Liver (tissue), 9 donors: ENCODE data around the gene PUS3. TPM values are rescaled to one million over a fixed set of nuclear protein-coding genes. Genes with fewer than 3 reads are reported as not detected.
A peak's percentile ranks its signal among the peaks of the same experiment; 100 is the strongest.

Experiments used
- DNase-seq: peaks from one replicate; pipeline ENCODE4 v3.0.0-alpha.2; 2017; ENCODE audit warnings: low spot score
- H3K27ac ChIP-seq, 2 donors: one replicate each; pipeline ENCODE4 v1.7.0; 2013; ENCODE audit warnings: inconsistent platforms in 2 of 2, low read length in 2 of 2, control low read depth in 1 of 2, low read depth in 1 of 2, mild to moderate bottlenecking in 1 of 2
- H3K27me3 ChIP-seq, 4 donors: one replicate each; pipeline versions ENCODE4 v1.6.1 to v1.7.0; 2013; ENCODE audit warnings: low read length in 3 of 4, inconsistent platforms in 1 of 4, mild to moderate bottlenecking in 1 of 4, moderate library complexity in 1 of 4; ENCODE audit not compliant: control insufficient read depth in 4 of 4, insufficient read depth in 4 of 4
- H3K36me3 ChIP-seq, 4 donors: one replicate each; pipeline versions ENCODE4 v1.6.1 to v1.7.0; 2013; ENCODE audit warnings: low read length in 3 of 4, mild to moderate bottlenecking in 3 of 4, low read depth in 1 of 4, moderate library complexity in 1 of 4; ENCODE audit not compliant: control insufficient read depth in 4 of 4, insufficient read depth in 3 of 4
- H3K4me1 ChIP-seq, 4 donors: one replicate each; pipeline versions ENCODE4 v1.6.1 to v1.7.0; 2013; ENCODE audit warnings: low read length in 3 of 4, mild to moderate bottlenecking in 3 of 4, moderate library complexity in 1 of 4; ENCODE audit not compliant: control insufficient read depth in 4 of 4, insufficient read depth in 4 of 4
- H3K4me3 ChIP-seq, 3 donors: one replicate each; pipeline versions ENCODE4 v1.6.1 to v1.7.0; 2013; ENCODE audit warnings: low read length in 3 of 3, control low read depth in 1 of 3, low read depth in 1 of 3, mild to moderate bottlenecking in 1 of 3
- H3K9ac ChIP-seq, 2 donors: one replicate each; pipeline ENCODE4 v1.7.0; 2013; ENCODE audit warnings: low read length in 2 of 2, mild to moderate bottlenecking in 2 of 2, moderate library complexity in 2 of 2, control low read depth in 1 of 2, low read depth in 1 of 2
- H3K9me3 ChIP-seq, 4 donors: one replicate each; pipeline versions ENCODE4 v1.6.1 to v1.7.0; 2013; ENCODE audit warnings: low read length in 3 of 4; ENCODE audit not compliant: control insufficient read depth in 4 of 4
- FOXA1 ChIP-seq: IDR thresholded peaks from 2 replicates; pipeline ENCODE4 v1.6.1; 2016; ENCODE audit warnings: antibody characterized with exemption
- FOXA2 ChIP-seq: IDR thresholded peaks from 2 replicates; pipeline ENCODE4 v1.6.1; 2016; ENCODE audit warnings: antibody characterized with exemption
- GABPA ChIP-seq, 2 donors: IDR thresholded peaks in 1 of 2; conservative IDR thresholded peaks in 1 of 2; 2 replicates each; pipeline ENCODE4 v1.6.1; 2016; ENCODE audit warnings: antibody characterized with exemption in 2 of 2, mild to moderate bottlenecking in 1 of 2, moderate library complexity in 1 of 2
- HNF4G ChIP-seq: IDR thresholded peaks from 2 replicates; pipeline ENCODE4 v1.6.1; 2016; ENCODE audit warnings: antibody characterized with exemption
- JUND ChIP-seq, 2 donors: IDR thresholded peaks; 2 replicates each; pipeline ENCODE4 v1.6.1; 2016; ENCODE audit warnings: antibody characterized with exemption in 2 of 2
- NR2F2 ChIP-seq: IDR thresholded peaks from 2 replicates; pipeline ENCODE4 v1.6.1; 2016; ENCODE audit warnings: antibody characterized with exemption
- RAD21 ChIP-seq, 2 donors: IDR thresholded peaks; 2 replicates each; pipeline ENCODE4 v1.6.1; 2016; ENCODE audit warnings: antibody characterized with exemption in 2 of 2, mild to moderate bottlenecking in 2 of 2
- RXRA ChIP-seq, 2 donors: IDR thresholded peaks; 2 replicates each; pipeline ENCODE4 v1.6.1; 2017 to 2018; ENCODE audit warnings: antibody characterized with exemption in 2 of 2, mild to moderate bottlenecking in 1 of 2
- YY1 ChIP-seq: IDR thresholded peaks from 2 replicates; pipeline ENCODE4 v1.6.1; 2016; ENCODE audit warnings: antibody characterized with exemption, mild to moderate bottlenecking
- ZBTB33 ChIP-seq: IDR thresholded peaks from 2 replicates; pipeline ENCODE4 v1.6.1; 2016; ENCODE audit warnings: antibody characterized with exemption
- WGBS: extraction: QIAGEN DNeasy Blood & Tissue Kit; methylation state at CpG from one replicate; pipeline ENCODE4 v1.1.7; 2013; 5-methylcytosine and 5-hydroxymethylcytosine counted together
- polyA plus RNA-seq, 2 donors: library from polyadenylated mRNA; stranded (reverse) in 1 of 2; unstranded in 1 of 2; fragments of 200-250 nt in 1 of 2; fragments of >200 nt in 1 of 2; fragmentation: Nextera tagmentation in 1 of 2; extraction: Ambion mirVana in 1 of 2; gene quantifications; one replicate each; pipeline versions ENCODE4 v1.2.1 to v1.2.3, GENCODE V29; 2013 to 2015
- total RNA-seq, 2 donors: library from RNA; depleted of rRNA; stranded (reverse); fragments of >200 nt; gene quantifications; one replicate each; pipeline ENCODE4 v1.2.3, GENCODE V29; 2014
- TF ChIP-seq, protein P1 (sequence below): IDR thresholded peaks from 2 replicates; pipeline ENCODE4 v1.6.1; 2016; ENCODE audit warnings: antibody characterized with exemption
- donor health status: healthy.
- donor health status: healthy.
- donor health status: healthy.
- donor health status: healthy.
- donor health status: healthy.

Gene PUS3
- total and polyA plus RNA-seq, 4 donors, result 15.5 to 22.2 (median 17.1) TPM

GRCh38 chr11:125951731-125952130 lies 48.7 kb upstream of the PUS3 start (continued):
- no peak for TF ChIP-seq ZBTB33
- TF ChIP-seq JUND (IDR thresholded peaks at IDR 0.05), result no peak

GRCh38 chr11:125950696-125951651 lies 48.0 kb upstream of the PUS3 start:
- no peaks in the 10 kb centered on the region for H3K4me1 ChIP-seq
- no peaks in the 10 kb centered on the region for H3K9me3 ChIP-seq
- H3K27me3 ChIP-seq, result no peaks in the 10 kb centered on the region
- TF ChIP-seq RAD21 (IDR thresholded peaks at IDR 0.05), result no peak
- peak; percentile 67 for TF ChIP-seq NR2F2
- TF ChIP-seq RXRA (IDR thresholded peaks at IDR 0.05), result peak in 1 of 2 donors; percentile 29
- H3K4me3 ChIP-seq, result no peak overlapping the region
- 87% methylated on average over 15 of the region's 15 CpGs for WGBS
- H3K9ac ChIP-seq, result no peak overlapping the region
- no peaks in the 10 kb centered on the region for H3K36me3 ChIP-seq
- no peak for DNase-seq
- H3K27ac ChIP-seq, result no peak overlapping the region

DNA sequence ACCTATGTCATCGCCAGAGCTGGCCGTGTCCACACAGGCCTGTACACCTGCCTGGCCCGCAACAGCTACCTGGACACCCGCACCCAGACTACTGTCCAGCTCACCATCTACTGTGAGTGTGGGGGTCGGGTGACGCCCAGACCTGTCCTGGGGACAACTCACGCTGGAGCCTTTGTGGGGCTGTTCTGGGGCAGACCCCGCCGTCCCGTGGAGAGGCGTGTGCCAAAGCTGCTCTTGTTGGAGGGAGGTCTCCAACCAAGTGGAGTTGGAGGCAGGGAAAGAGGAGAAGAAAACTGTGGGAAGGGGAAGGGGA lies 47.1 kb upstream of the PUS3 start:
- H3K9me3 ChIP-seq, result no peaks in the 10 kb centered on the region
- H3K27me3 ChIP-seq, result no peaks in the 10 kb centered on the region
- DNase-seq, result peak; percentile 22
- no peaks in the 10 kb centered on the region for H3K4me1 ChIP-seq
- WGBS, result 96% methylated on average over 11 of the region's 11 CpGs
- TF ChIP-seq RXRA (IDR thresholded peaks at IDR 0.05) (no peak), YY1 (no peak), FOXA1 (no peak), GABPA (IDR thresholded peaks at IDR 0.05 in 1 of 2, conservative IDR thresholded peaks at IDR 0.05 in 1 of 2) (no peak)
- no peak overlapping the region for H3K4me3 ChIP-seq
- H3K9ac ChIP-seq, result no peak overlapping the region
- H3K36me3 ChIP-seq, result no peaks in the 10 kb centered on the region
- no peak overlapping the region for H3K27ac ChIP-seq

- Histone ChIP-seq H3K27ac (no peak overlapping the region), H3K9me3 (no peaks in the 10 kb centered on the region), H3K36me3 (no peaks in the 10 kb centered on the region), H3K27me3 (no peaks in the 10 kb centered on the region), H3K4me1 (no peaks in the 10 kb centered on the region), H3K9ac (no peak overlapping the region), H3K4me3 (no peak overlapping the region)
- 93% methylated on average over 22 of the region's 22 CpGs for WGBS
- no peak for TF ChIP-seq GABPA (IDR thresholded peaks at IDR 0.05 in 1 of 2, conservative IDR thresholded peaks at IDR 0.05 in 1 of 2)
- no peak for TF ChIP-seq ZBTB33
- TF ChIP-seq, protein P1, sequence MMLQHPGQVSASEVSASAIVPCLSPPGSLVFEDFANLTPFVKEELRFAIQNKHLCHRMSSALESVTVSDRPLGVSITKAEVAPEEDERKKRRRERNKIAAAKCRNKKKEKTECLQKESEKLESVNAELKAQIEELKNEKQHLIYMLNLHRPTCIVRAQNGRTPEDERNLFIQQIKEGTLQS, result no peak
- TF ChIP-seq JUND (IDR thresholded peaks at IDR 0.05), result no peak
- TF ChIP-seq FOXA2, result no peak
- TF ChIP-seq RAD21 (IDR thresholded peaks at IDR 0.05), result no peak
- no peak for TF ChIP-seq HNF4G
- no peak for DNase-seq
Measured at GRCh38 chr11:125949271-125950177, 46.5 kb upstream of the PUS3 start.
